Measurements from ENCODE around the gene IGFBP3.

Gene IGFBP3

DNA sequence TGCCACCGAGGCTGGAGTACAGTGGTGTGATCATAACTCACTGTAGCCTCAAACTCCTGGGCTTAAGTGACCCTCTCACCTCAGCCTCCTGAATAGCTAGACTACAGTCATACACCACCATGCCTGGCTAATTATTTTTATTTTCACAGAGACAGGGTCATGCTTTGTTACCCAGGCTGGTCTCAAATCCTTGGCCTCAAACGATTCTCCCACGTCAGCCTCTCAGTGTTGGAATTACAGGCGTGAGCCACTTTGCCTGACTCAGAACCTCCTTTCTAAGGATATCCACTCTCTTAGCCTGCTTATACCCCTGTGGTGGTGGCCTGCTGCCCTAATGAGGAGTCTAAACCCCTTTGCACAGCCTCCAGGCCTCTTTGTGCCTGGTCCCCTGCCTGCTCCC lies 36.9 kb downstream of the IGFBP3 start:
- no peak for DNase-seq (ENCODE audit: extremely low read depth, low read depth)
- TF ChIP-seq, protein P1, sequence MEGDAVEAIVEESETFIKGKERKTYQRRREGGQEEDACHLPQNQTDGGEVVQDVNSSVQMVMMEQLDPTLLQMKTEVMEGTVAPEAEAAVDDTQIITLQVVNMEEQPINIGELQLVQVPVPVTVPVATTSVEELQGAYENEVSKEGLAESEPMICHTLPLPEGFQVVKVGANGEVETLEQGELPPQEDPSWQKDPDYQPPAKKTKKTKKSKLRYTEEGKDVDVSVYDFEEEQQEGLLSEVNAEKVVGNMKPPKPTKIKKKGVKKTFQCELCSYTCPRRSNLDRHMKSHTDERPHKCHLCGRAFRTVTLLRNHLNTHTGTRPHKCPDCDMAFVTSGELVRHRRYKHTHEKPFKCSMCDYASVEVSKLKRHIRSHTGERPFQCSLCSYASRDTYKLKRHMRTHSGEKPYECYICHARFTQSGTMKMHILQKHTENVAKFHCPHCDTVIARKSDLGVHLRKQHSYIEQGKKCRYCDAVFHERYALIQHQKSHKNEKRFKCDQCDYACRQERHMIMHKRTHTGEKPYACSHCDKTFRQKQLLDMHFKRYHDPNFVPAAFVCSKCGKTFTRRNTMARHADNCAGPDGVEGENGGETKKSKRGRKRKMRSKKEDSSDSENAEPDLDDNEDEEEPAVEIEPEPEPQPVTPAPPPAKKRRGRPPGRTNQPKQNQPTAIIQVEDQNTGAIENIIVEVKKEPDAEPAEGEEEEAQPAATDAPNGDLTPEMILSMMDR (IDR thresholded peaks at IDR 0.05; ENCODE audit: low read depth, low read length, missing control alignments): no peak
- H3K4me3 ChIP-seq (replicated peaks; ENCODE audit: low read depth, low read length): no peak overlapping the region

DNA sequence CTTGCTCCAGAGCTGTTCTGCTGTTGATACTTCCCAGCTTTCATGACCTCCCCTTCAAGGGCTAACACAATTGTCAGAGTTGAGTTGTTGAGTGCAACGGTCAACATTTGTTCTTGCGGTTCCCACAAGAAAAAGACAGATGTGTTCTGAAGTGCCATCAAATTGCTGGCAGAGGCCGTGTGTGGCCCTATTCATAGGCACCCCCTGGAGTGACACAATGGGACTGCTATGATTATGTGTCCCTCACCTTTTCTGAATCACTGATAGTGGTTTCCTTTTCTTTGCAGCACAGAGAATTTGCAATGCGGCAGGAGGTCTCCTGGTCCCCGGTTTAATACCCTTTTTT lies 38.6 kb downstream of the IGFBP3 start:
- no peak for DNase-seq (ENCODE audit: extremely low read depth, low read depth)
- H3K4me3 ChIP-seq (replicated peaks; ENCODE audit: low read depth, low read length): no peak overlapping the region
- TF ChIP-seq, protein P1 (IDR thresholded peaks at IDR 0.05; ENCODE audit: low read depth, low read length, missing control alignments): no peak

DNA sequence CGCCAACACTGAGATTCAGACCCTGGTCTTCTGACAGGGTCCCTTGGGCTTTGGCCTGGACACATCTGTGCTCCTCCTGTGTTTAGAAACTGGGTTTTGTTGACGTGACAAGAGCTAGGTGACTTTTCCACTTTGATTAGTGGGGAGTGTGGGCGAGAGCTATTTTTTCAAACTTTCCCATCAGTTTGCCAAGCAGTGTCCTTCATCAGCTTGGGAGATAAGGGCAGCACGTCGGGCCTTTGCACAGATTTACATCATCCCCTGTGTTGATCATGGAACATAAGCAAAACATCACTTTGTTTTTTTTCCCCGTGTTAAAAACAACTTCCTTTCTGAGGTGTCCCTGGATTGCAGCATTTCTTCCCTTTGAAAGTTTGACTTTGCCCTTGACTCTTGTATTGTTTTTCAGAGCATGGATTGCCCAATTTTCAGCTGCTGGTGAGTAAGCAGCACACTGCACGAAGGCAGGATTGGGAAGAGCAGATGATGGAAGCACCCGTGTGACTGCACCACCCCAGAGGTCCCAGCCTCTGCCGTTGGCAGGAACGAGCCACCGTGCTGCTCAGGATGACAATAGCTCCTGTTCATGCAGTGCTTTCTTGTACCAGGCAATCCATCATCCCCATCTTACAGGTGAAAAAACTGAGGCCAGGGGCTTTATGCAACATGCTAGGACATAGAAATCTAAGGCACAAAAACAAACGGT lies 39.2 kb downstream of the IGFBP3 start:
- TF ChIP-seq, protein P1 (IDR thresholded peaks at IDR 0.05; ENCODE audit: low read depth, low read length, missing control alignments): no peak
- no peak overlapping the region for H3K4me3 ChIP-seq (replicated peaks; ENCODE audit: low read depth, low read length)
- DNase-seq (ENCODE audit: extremely low read depth, low read depth): no peak

DNA sequence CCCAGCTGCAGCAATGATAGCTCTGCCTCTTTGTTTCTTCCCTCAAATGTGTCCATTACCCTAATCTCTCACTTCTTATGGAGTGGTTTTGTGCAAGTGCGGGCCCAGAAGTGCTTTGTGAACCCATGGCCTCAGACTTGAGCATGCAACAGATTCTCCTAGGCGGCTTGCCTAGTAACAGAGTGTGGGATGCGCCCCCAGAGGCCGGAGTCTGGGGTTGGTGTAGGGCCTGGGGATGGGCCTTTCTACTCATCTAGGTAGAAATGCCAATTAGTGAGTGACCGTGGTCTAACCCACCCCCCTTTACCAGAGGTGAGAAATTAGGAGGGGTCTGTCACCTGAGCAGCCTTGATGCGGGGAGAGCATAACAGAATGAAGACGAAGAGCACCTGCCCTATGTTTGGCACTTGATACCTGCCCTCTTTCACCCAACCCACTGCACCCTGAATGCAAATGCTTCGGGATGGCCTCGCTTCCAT lies 39.8 kb downstream of the IGFBP3 start:
- H3K4me3 ChIP-seq (replicated peaks; ENCODE audit: low read depth, low read length): no peak overlapping the region

DNA sequence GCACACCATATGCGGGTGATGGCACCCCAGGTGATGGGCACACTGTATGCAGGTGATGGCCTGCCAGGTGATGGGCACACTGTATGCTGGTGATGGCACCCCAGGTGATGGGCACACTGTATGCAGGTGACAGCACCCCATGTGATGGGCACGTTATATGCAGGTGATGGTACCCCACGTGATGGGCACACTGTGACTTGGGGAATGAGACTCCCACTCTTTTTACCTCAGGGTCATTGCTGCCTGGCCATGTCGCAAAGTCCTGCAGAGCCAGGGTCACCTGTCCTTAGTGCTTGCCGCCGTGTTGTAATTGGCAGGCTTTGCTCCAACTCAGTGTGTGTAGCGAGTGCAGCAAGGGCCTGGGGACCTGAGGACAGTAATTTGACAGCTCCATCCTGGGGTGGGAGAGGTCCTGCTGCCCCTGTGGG lies 40.6 kb downstream of the IGFBP3 start:
- TF ChIP-seq, protein P1 (IDR thresholded peaks at IDR 0.05; ENCODE audit: low read depth, low read length, missing control alignments): no peak
- no peak overlapping the region for H3K4me3 ChIP-seq (replicated peaks; ENCODE audit: low read depth, low read length)
- no peak for DNase-seq (ENCODE audit: extremely low read depth, low read depth)

More for the DNA sequence above, 39.8 kb downstream of the IGFBP3 start:
- TF ChIP-seq, protein P1 (IDR thresholded peaks at IDR 0.05; ENCODE audit: low read depth, low read length, missing control alignments): no peak
- no peak for DNase-seq (ENCODE audit: extremely low read depth, low read depth)

DNA sequence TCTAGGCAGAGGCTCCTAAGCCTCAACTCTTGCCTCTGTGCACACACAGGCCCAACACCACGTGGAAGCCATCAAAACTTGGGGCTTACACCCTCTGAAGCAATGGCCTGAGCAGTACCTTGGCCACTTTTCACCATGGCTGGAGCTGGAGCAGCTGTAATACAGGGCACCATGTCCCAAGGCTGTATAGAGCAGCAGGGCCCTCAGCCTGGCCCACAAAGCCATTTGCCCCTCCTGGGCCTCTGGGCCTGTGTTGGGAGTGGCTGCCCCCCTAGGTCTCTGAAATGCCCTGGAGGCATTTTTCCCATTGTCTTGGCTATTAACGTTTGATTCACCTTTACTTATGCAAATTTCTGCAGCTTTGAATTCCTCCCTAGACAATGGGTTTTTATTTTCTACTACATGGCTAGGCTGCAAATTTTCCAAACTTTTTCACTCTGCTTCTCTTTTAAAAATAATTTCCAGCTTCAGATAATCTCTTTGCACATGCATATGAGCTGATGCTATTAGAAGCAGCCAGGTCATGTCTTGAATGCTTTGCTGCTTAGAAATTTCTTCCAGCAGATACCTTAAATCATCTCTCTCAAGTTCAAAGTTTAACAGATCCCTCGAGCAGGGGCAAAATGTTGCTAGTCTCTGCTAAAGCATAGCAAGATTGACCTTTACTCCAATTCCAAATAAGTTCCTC lies 42.5 kb downstream of the IGFBP3 start:
- TF ChIP-seq, protein P1 (IDR thresholded peaks at IDR 0.05; ENCODE audit: low read depth, low read length, missing control alignments): no peak
- H3K4me3 ChIP-seq (replicated peaks; ENCODE audit: low read depth, low read length): no peak overlapping the region
- DNase-seq (ENCODE audit: extremely low read depth, low read depth): no peak
